ENCODE results near the gene BMP6. TPM values are rescaled to one million over a fixed set of nuclear protein-coding genes. Genes with fewer than 3 reads are reported as not detected.

BMP6 gene
- polyA plus RNA-seq, 2 of the 4 experiments (the other 2 are of a cell fraction): 8.4 to 23.0 TPM

- DNase-seq (ENCODE audit: low read depth in 1 of 2, low spot score in 1 of 2) (peak; percentile 34 to 45), FAIRE-seq (no peak), ATAC-seq (peak; percentile 36 to 57; a peak in 4 of 6 replicates)
- peak overlapping the region; percentile 56 for H3K4me3 ChIP-seq
- 12% methylated on average over 32 of the region's 45 CpGs for WGBS (ENCODE audit: missing lambda C conversion rate)
- no peak for TF ChIP-seq NPAS2 (CRISPR knock-in tag; IDR thresholded peaks at IDR 0.05; ENCODE audit: borderline replicate concordance)
- TF ChIP-seq BHLHE40 (IDR thresholded peaks at IDR 0.05; ENCODE audit: low read depth, low read length): no peak
- no peak for TF ChIP-seq SREBF2 (IDR thresholded peaks at IDR 0.05)
- TF ChIP-seq EHF (CRISPR knock-in tag; IDR thresholded peaks at IDR 0.05): no peak
- TF ChIP-seq TFCP2L1 (CRISPR knock-in tag; IDR thresholded peaks at IDR 0.05): no peak
- TF ChIP-seq MAZ (IDR thresholded peaks at IDR 0.05; ENCODE audit: borderline replicate concordance, low read depth, low read length): no peak
- TF ChIP-seq RCOR1 (IDR thresholded peaks at IDR 0.05; ENCODE audit: low read depth, low read length): no peak
- no peak for TF ChIP-seq RAD21 (conservative IDR thresholded peaks at IDR 0.05 in 1 of 2, IDR thresholded peaks at IDR 0.05 in 1 of 2)
- no peak for TF ChIP-seq RARB (CRISPR knock-in tag; IDR thresholded peaks at IDR 0.05)
- TF ChIP-seq SMC3 (IDR thresholded peaks at IDR 0.05): no peak
- no peak for TF ChIP-seq PHF8 (IDR thresholded peaks at IDR 0.05; ENCODE audit: borderline replicate concordance, low read depth)
- TF ChIP-seq HEYL (CRISPR knock-in tag; IDR thresholded peaks at IDR 0.05): no peak
- TF ChIP-seq RNF2 (IDR thresholded peaks at IDR 0.05; ENCODE audit: borderline replicate concordance, low read depth): no peak
- no peak for TF ChIP-seq TP53 (CRISPR knock-in tag; IDR thresholded peaks at IDR 0.05)
- no peak for TF ChIP-seq REST (IDR thresholded peaks at IDR 0.05)
- no peak for TF ChIP-seq HDAC2 (IDR thresholded peaks at IDR 0.05)
- TF ChIP-seq POLR2AphosphoS2 (conservative IDR thresholded peaks at IDR 0.05; ENCODE audit: low read length): no peak
- no peak for TF ChIP-seq POLR2A (IDR thresholded peaks at IDR 0.05; ENCODE audit: low read length)
- TF ChIP-seq FOSB (CRISPR knock-in tag; IDR thresholded peaks at IDR 0.05): no peak
- no peak for TF ChIP-seq ZC3H11A (IDR thresholded peaks at IDR 0.05)
- ChIA-PET POLR2A (no interaction called here), CTCF (interaction anchor here (0.7 to 1.8 kb wide), 5 partner anchors 9 to 278 kb away, joined by 3 to 11 read pairs (median 4); no protein-coding TSS in a partner anchor)
- no peaks in the 10 kb centered on the region for H3K9me3 ChIP-seq
- peak overlapping the region; percentile 85 for H3K4me2 ChIP-seq
- H3K4me1 ChIP-seq: peaks cover 46% of the 10 kb centered on the region
- H3K27ac ChIP-seq: peak overlapping the region; percentile 52 to 86
Observed at GRCh38 chr6:7727946-7728854, 2.3 kb downstream of the BMP6 start.

GRCh38 chr6:7728855-7729590 is 3.1 kb downstream of the BMP6 start:
- no peak for DNase-seq (ENCODE audit: low read depth in 1 of 2, low spot score in 1 of 2)
- CTCF ChIA-PET: interaction anchor here (0.5 to 0.6 kb wide), 2 partner anchors 60 to 317 kb away, joined by 3 to 4 read pairs; no protein-coding TSS in a partner anchor
- Histone ChIP-seq H3K4me3 (peak overlapping the region; percentile 56), H3K4me2 (peak overlapping the region; percentile 85), H3K4me1 (peaks cover 44% of the 10 kb centered on the region), H3K9me3 (no peaks in the 10 kb centered on the region), H3K27ac (peak overlapping the region in 1 of 2 experiments; percentile 19; a peak in 1 of 6 replicates)
- no peak for FAIRE-seq
- POLR2A ChIA-PET: no interaction called here
- TF ChIP-seq RAD21 (conservative IDR thresholded peaks at IDR 0.05 in 1 of 2, IDR thresholded peaks at IDR 0.05 in 1 of 2) (no peak), CBX2 (IDR thresholded peaks at IDR 0.05; ENCODE audit: borderline replicate concordance, low read depth) (no peak), POLR2AphosphoS2 (conservative IDR thresholded peaks at IDR 0.05; ENCODE audit: low read length) (no peak), PHF8 (IDR thresholded peaks at IDR 0.05; ENCODE audit: borderline replicate concordance, low read depth) (no peak)
- ATAC-seq: no peak
- WGBS (ENCODE audit: missing lambda C conversion rate): 77% methylated on average over 11 of the region's 14 CpGs
